Activated CD4-positive, alpha-beta T cell treated with anti-CD3 and anti-CD28 coated beads, Interleukin-10, Interleukin-2, amounts not matched to agents 100 ng/mL and 50 ng/mL, durations not matched to agents 16 hours and 8 hours (primary cell): Measurements from ENCODE around the gene ERBB2.
"Not testable (repeated sequence)": the region's sequence is repeated elsewhere in the genome, so short reads cannot be mapped to it uniquely, and the experiment has no call there.

Experiments
- DNase-seq: peaks from one replicate; pipeline ENCODE4 v3.0.0-alpha.2; 2020

The ERBB2 gene

DNA sequence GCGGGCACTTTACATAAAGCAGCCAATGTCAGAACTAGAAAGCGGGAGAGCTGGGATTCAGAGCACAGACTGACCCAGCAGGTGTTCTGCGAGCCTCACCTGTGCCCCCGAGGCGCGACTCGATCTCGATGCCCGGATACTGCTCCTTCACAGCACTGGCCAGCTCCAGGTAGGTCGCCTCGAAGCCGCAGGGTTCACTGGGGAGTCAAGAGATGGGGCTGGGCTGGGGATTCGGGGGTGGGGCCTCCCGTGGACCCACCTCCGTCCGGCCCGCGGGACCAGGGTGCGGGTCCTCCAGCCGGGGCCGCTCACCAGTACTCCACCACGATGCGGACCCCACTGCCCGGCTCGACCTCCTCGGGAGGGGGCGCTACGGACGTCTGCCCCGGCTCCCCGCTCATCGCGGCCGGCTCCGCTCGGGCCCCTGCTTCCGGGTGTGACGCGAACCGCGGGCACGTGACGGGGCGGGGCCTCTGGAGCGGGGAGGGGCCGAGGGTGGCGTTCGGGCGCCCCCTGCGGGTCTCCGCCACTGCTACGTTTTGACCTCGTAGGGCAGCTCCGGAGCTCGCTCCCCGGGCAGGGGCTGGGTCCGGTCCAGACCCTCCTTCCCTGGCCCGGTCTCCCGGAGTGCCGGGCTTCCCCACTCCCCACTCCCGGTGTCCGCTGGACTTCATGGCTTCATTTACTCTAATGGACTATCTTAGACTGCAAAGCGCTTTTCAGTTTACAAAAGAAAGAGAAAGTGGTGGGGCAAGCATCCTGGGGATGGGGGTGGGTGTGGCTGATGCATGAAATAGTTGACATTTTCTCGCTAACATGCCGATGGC lies 30.4 kb downstream of the ERBB2 start, which contains the start of gene MIEN1:
MIEN1 (minus strand) TSS at position 438 of the 827 bp plus-strand sequence; CDS start at position 401, 37 bp downstream.
- peak; percentile 95 for DNase-seq

DNA sequence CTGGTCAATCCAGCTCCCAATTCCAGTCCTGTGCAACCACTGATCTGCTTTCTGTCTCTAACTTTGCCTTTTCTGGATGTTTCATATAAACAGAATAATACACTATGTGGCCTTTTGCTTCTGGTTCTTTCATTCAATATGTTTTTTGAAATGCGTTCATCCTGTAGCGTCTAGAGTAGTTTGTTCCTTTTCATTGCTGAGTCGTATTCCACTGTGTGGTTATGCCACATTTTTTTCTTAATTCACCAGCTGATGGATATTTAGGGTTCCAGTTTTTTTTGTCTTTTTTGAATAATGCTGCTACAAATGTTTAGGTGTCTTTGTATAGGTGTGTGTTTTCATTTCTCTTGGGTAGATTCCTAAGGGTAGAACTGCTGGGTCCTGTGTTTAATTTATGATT lies 32.7 kb downstream of the ERBB2 start:
- no peak for DNase-seq

DNA sequence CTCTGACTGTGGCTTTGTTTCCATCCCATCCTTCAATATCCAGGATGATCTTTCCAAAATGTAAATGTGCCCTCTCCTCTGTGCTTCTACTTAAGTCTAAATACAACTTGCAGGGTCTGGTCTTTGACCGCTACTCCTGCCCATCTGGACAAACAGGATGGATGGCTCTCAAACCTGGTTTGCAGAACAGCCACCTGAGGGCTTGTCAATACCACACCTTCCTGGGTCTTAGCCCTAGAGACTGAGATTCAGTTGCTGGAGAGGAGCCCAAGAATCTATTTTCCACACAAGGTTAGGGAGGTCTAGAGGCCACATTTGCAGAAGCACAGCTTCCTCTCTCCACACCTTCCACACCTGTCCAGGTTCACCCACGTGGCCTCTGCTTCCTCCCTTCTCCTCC lies 36.0 kb downstream of the ERBB2 start:
- no peak for DNase-seq

DNA sequence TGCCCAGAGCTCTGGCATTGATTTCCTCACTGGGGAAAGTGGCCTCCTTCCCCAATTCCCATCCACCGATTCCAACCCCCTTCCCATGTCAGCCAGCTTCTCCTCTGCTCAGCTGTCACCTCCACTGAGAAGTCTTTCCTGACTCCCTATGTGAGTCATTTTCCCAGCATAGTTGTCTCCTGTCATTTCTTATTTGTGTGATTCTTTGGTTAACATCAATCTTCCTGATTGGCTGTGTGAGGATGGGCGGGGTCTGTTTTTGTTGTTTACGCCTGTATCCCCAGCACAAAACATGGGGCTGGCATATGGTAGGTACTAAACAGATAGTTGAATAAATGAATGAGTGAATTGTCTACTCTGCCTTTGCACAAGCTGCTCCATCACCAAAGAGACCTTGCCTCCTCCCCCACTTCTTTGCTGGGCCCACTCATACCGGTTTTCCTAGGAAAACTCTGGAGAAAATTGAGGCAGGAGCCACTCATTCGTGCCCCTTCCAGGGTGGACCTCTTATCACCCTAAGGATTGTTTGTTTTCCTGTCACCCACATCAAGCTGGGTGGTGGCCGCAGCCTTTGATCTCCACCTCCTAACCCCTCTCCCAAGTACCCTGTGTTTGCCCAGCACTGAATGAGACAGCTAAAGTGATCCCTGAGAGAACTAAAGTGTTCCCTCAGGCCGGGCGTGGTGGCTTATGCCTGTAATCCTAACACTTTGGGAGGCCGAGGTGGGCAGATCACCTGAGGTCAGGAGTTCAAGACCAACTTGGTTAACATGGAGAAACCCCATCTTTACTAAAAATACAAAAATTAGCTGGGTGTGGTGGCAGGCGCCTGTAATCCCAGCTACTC lies 36.7 kb downstream of the ERBB2 start:
- DNase-seq = no peak

DNA sequence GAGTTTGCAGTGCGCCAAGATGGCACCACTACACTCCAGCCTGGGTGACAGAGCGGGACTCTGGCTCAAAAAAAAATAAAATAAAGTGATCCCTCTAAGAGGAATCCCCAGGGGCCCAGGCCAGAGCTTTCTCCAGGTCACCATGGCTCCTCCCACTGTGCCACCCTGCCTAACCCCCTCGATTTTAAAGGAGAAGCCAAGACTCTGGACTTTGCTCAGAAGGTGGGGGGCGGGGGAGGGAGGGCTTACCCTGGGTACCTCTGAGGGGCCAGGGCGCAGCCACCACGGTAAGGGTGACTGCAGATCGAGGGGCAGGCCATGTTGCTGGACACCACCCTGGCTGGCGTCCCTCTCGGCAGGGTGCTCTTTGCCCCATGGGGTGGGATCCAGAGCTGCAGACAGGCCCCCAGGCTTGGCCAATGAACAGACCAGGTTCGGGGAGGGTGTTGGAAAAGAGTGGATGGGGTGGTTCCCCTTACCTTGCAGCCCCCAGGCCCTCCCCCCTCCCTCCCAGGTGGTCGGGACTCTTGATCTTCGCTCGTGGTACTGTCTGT lies 37.4 kb downstream of the ERBB2 start:
- DNase-seq = no peak

DNA sequence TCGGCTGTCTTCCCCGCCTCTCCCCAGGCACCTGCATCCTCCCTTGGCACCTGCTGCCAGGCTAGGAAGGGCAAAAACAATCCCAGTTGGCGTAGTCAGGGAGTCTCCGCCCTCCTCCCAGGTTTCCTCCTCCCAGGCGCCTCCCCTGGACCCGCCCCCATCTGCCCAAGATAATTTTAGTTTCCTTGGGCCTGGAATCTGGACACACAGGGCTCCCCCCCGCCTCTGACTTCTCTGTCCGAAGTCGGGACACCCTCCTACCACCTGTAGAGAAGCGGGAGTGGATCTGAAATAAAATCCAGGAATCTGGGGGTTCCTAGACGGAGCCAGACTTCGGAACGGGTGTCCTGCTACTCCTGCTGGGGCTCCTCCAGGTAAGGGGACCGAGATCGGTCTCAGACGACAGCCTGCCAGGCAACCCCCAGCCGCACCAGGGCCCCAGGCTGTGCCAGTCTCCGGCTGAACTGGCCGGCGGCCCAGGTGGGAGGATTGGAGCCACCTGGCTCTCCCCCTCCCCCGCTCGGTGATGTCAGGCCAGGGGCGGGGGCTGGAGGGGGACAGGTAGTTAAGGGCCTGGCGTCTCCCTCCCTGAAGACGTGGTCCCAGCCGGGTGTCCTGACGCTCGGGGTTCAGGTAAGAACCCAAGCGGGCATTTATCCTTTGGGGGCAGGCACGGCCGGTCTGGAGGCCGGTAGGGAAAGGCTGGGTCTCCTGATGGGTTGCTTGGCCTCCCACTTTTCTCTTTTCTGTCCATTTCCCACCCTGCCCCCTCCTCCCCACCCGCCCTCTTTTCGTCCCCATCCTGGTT lies 38.1 kb downstream of the ERBB2 start, which contains the start of gene GRB7:
GRB7 (plus strand) TSS at position 179 of the 808 bp plus-strand sequence. CDS start 4,364 bp downstream, outside the sequence.
- no peak for DNase-seq

DNA sequence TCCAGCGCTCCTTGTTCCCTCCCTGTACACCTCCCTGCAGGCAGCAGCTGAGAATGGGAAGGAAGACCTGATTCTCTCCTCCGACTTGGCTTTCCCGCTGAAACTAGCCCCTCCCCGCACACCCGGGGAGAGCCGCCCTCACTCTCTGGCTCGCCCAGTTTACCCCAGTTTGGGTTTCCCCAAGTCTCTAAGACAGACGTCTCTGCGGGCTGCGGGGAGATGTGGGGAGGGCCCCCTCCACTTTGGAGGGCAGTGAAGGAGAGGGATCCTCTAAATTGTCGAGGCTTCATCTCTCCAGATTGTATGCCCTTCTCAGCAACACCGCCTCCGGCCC lies 38.7 kb downstream of the ERBB2 start:
- DNase-seq = peak; percentile 29

DNA sequence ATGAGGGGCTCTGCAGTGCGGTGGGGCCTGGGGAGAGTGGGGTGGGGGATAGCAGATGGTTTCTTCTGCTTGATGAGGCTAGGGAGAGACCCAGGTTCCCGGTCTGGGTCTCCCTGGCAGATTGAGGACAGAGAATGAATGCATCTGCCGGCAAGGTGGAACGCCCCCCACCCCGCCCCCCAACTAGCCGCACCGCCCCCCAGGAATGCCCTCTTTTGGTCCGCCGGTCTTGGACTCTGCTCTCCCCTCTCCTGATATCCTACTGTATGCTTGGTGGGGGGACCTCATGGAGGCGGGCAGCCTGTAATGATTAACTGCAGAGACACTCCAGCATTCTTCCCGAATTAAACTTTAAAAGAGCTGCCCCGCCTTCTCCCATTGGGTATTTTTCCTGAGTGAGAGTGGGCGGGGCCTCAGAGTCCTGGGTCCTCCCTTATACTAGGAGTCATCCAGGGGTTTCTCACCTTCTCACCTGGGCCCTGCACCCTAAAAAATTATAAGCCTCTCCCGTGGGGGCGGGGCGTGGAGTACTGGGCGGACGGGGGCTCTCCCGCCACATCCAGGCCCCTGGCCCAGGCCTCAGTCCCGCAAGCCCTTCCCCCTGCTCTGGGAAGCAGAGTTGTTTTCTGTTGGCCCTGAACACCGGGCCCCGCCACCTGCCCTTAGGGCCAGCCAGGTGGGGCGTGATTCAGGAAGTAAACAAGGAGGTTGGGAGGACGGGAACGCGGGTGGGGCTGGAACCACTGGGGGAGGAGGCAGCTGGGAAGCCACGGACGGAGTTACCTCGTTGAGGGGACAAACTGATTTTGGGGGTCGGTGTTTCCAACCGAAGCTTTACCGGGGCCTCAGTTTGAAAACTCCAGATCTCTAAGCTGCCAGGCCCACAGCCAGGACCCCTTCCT lies 39.4 kb downstream of the ERBB2 start:
- DNase-seq = no peak

DNA sequence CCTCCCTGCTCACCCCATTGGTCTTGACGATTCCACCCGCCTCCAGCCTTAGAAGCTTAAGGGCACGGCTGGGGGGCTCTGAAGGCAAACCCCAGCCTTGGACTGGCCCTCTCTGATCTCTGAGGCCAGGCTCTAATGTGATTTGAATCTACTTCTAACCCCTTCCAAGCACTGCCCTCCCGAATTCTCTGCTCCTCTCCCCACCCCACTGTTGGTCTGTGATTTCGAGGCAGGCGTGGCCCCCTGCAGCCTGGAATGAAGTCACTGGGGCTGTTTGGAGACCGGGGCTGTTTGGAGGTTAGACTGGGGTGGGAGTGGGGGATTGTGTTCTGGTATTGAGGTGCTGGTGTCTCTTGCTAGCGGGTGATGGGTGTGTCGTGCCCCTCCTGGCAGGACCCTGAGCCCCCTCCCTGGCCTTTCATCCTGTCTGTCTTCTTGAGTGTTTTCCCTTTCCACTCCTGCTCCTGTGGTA lies 40.1 kb downstream of the ERBB2 start:
- no peak for DNase-seq

DNA sequence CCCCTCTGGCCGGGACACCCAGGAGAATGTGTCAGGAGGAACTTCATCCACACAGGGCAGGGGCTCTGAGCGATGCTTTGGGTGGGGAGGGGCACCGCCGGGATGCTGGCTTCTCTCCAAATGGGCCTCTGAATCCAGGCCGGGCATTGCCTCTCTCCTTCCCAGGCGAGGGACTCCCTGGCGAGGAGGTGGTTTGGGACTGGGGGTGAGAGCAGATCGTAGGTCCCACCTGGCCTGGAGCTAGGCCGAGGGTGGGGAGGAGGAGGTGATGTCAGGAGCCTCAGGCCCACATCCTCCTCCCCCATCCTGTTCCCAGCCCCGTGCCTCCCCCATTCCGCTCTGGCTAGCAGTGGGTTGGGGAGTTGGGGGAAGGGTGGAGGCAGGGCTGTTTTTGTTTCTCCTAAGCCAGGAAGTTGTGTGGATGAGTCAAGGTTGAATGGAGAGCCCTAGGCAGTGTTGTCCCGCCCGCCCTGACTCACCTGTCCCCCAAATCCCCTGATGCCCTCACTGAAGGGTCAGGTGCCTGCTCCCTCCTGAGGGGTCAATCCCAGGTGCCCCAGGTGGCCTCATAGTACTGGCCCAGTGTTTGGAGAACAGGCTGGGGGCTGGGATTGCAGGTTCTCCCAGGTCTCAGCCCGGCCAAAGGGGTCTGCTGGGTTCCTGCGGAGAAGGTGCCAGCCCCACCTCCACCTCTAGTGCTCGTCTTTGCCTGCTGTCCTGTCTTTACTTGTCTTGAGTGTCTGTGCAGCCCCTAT lies 40.7 kb downstream of the ERBB2 start:
- DNase-seq = no peak

DNA sequence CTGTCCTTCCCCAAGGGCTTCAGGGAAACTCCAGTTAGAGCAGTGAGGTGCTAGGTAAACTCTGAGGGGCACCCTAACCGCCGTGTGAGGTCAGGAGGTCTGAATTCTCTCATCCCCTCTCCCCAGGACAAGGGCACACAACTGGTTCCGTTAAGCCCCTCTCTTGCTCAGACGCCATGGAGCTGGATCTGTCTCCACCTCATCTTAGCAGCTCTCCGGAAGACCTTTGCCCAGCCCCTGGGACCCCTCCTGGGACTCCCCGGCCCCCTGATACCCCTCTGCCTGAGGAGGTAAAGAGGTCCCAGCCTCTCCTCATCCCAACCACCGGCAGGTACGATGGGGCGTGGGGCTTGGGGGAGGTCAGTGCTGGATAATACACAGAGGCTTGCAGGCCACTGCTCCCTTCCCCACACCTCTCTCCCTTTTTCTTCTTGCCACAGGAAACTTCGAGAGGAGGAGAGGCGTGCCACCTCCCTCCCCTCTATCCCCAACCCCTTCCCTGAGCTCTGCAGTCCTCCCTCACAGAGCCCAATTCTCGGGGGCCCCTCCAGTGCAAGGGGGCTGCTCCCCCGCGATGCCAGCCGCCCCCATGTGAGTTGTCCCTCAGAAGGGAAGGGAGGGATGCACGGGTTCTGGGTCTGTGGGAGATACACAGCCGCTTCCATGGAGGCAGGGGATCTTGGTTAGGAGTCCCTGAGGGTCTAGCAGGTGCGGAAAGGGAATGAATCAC lies 42.4 kb downstream of the ERBB2 start:
- DNase-seq = no peak

DNA sequence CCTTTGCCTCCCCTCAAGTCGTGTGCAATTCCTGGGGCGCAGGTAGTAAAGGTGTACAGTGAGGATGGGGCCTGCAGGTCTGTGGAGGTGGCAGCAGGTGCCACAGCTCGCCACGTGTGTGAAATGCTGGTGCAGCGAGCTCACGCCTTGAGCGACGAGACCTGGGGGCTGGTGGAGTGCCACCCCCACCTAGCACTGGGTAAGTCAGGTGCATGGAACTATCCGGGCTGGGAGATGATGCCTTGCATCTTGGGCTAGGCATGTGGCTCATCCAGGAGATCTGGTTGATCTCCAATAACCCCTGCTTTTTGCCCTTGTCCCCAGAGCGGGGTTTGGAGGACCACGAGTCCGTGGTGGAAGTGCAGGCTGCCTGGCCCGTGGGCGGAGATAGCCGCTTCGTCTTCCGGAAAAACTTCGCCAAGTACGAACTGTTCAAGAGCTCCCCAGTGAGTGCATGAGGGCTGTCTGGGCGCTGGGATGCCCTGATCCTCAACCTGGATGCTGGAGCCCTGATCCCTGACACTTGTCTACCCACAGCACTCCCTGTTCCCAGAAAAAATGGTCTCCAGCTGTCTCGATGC lies 43.1 kb downstream of the ERBB2 start:
- DNase-seq = no peak

DNA sequence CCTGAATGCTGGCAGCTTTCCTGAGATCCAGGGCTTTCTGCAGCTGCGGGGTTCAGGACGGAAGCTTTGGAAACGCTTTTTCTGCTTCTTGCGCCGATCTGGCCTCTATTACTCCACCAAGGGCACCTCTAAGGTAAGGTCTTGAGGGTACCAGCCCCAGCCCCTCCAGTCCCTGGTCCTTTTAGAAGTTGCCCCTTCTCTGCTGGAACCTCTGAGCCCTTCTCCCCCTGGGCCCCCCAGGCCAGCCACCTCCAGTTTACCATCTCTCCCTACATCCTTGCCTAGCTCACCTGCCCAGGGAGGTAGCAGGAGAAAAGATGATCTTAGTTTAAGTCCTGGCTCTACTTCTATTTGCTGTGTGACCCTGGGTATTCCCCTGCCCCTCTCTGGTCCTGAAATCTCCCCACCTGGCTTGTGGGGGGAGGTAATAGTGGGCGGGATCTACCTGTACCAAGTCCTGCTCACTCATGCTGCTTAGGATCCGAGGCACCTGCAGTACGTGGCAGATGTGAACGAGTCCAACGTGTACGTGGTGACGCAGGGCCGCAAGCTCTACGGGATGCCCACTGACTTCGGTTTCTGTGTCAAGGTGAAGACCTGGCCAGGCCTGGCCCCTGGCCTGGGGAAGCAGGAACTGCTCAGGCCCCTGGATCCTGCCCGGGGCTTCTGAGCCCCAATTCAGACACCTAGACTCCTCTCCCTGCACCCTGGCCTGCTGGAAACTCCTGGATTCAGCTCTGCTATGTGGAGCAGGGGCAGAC lies 44.4 kb downstream of the ERBB2 start:
- DNase-seq = no peak

DNA sequence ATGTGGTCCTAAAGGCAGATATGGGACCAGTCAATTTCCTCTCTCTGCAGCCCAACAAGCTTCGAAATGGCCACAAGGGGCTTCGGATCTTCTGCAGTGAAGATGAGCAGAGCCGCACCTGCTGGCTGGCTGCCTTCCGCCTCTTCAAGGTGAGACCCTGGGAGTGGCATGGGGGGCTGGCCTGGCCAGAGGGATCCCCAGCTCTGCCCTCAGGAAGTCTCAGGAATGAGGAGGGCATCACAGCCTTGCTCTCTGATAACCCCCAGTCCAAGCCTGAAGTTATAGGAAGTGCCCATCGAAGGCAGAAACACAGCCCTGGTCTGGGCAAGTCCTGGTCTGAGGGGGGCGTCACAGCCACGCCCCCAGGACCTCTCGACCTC lies 45.0 kb downstream of the ERBB2 start:
- no peak for DNase-seq

DNA sequence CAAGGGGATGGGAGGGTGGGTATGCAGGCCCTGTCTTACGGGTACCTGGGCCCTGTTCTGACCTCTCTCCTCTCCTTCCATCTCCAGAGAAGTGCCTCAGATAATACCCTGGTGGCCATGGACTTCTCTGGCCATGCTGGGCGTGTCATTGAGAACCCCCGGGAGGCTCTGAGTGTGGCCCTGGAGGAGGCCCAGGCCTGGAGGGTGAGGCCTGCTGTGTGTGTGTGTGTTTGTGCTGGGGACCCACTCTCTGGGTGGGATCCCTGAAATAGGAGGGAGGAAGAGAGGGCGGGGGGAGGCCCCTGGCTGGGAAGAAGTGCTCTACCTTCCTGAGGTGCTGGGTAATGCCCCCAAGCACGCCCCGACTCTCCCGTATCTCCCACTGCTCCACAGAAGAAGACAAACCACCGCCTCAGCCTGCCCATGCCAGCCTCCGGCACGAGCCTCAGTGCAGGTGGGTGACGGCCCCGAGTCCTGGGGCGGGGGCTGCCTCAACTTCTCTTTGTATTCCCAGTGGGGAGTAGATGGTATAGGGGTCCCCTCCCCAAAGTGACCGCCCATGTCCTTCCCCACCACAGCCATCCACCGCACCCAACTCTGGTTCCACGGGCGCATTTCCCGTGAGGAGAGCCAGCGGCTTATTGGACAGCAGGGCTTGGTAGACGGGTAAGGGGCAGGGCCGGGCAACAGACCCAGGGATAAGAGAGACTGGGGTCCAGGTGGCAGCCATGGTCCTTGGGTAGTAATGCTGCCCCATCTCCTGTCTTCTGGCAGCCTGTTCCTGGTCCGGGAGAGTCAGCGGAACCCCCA lies 45.7 kb downstream of the ERBB2 start:
- DNase-seq = no peak

DNA sequence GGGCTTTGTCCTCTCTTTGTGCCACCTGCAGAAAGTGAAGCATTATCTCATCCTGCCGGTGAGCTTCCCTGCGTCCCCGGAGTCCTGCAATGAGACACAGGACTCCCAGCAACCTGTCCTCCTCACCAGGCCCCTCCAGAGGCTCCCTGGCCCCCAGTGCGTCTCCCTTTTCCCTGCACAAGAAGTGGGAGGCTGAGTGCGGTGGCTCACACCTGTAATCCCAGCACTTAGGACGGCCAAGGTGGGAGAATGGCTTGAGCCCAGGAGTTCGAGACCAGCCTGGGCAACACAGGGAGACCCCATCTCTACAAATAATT lies 46.2 kb downstream of the ERBB2 start:
- no peak for DNase-seq

DNA sequence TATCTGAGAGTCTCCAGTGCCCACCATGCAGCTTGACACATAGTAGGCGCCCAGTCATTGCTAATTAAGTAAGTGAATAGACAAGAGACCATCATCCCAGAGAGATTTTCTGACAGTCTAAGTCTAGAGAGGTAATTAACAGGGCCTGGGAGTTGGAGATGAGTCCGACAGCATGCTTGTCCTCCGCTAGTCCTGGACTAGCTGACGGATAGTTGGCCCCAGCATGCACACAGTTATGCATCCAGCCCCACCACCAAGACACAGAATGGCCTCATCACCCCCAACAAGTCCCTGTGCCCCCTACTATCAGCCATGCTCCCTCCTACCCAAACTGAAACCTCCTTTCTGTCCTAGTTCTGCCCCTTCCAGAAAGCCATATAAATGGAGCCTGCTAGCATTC lies 47.9 kb downstream of the ERBB2 start:
- no peak for DNase-seq

DNA sequence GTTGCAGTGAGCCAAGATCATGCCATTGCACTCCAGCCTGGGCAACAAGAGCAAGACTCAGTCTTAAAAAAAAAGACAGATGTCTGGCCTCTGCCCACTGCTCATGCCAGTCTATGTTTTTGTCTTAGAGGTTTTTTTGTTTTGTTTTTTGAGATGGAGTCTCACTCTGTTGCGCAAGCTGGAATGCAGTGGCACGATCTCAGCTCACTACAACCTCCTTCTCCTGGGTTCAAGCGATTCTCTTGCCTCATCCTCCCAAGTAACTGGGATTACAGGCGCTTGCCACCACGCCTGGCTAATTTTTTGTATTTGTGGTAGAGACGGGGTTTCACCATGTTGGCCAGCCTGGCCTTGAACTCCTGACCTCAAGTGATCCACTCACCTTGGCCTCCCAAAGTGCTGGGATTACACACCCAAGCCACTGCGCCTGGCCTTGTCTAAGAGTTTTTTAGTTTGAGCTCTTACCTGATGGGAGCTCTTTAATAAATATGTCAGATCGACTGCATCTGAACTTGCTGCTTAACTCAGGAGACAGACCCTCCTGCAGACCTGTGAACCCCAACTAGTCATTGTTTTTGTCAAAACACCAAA lies 48.7 kb downstream of the ERBB2 start:
- not testable (repeated sequence) for DNase-seq
